NB4 (cell line): ENCODE results near the gene TMEM132E.

ENCODE experiments used
- DNase-seq: peaks from one replicate; pipeline ENCODE4 v3.0.0; 2010; ENCODE audit warnings: low read depth
- H3K4me3 ChIP-seq: one replicate; pipeline ENCODE4 v1.5.1; 2011; ENCODE audit warnings: mild to moderate bottlenecking, low read depth, low read length, moderate library complexity
- CTCF ChIP-seq: IDR thresholded peaks from one replicate; pipeline ENCODE4 v1.5.1; 2012; ENCODE audit warnings: low read depth, low read length
- MYC ChIP-seq: IDR thresholded peaks from 2 replicates; pipeline ENCODE4 v1.6.1; 2011; ENCODE audit warnings: low read depth, low read length
- POLR2A ChIP-seq: IDR thresholded peaks from 2 replicates; pipeline ENCODE4 v1.6.1; 2011; ENCODE audit warnings: mild to moderate bottlenecking; ENCODE audit not compliant: insufficient read length; ENCODE audit errors: extremely low read depth
- TF ChIP-seq, protein P1 (sequence below): IDR thresholded peaks from 2 replicates; pipeline ENCODE4 v1.6.1; 2011; ENCODE audit warnings: low read depth, low read length

The TMEM132E gene

GRCh38 chr17:34566873-34567272 is 12.5 kb upstream of the TMEM132E start:
- TF ChIP-seq POLR2A (no peak), MYC (no peak), CTCF (no peak)
- TF ChIP-seq, protein P1, sequence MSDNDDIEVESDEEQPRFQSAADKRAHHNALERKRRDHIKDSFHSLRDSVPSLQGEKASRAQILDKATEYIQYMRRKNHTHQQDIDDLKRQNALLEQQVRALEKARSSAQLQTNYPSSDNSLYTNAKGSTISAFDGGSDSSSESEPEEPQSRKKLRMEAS: no peak
- no peak overlapping the region for H3K4me3 ChIP-seq
- DNase-seq: no peak

DNA sequence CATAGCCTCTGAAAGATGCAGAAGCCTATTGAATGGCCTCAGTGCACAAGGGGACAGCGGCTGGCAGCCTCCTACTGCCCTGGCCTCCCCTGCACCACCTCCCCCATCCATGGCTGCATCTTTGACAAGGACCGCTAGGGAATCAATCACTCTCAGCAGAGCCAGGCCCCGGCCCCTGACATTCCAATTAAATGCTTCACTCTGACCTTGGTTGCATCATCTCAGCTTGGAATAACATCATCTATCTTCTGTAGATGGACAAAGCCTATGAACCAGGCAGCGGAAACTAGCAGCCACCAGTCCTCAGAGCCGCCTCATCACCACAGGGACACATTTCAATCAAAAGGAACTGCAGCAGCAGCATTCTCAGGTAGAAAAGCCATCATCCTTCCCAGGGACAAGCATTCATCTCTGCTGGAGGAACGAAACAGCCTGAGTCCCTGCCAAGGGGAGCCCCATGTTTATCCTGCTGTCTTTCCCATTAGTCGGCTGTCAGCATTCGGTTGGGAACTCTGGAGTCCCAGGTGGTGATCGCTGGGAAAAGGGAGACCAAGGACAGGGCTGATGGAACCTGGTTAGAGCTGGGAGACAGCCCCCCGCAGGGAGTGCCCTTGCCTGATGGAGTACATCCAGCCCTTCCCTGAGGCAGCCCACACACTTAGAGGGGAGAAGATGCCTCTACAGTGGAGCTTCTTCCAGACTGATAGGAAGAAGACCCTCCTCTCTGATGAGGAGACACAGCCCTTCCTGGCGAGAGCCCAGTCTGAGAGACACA is 11.5 kb upstream of the TMEM132E start:
- TF ChIP-seq CTCF (no peak), MYC (no peak), POLR2A (no peak)
- TF ChIP-seq, protein P1: no peak
- DNase-seq: no peak
- no peak overlapping the region for H3K4me3 ChIP-seq

DNA sequence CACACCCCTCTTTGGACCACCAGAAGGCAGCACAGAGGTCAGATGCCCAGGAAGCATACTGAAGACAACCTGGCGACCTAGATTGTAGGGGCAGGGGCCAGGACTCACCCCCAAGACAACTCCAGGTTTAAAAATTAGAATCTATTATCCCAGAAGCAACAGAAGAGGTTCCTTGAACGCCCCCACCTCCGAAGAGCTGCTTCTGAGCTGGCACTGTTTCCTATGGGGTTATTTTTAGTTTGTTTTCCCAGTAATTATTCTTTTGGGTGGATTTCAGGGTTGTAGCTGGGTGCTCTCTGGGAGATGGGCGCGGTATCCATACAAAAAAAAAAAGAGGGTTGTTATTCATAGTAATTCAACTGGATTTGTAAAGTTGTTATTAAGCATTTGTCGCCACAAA is 10.4 kb upstream of the TMEM132E start:
- DNase-seq: no peak
- TF ChIP-seq, protein P1: no peak
- no peak for TF ChIP-seq CTCF
- no peak for TF ChIP-seq MYC
- TF ChIP-seq POLR2A: no peak

GRCh38 chr17:34569591-34569990 is 9.8 kb upstream of the TMEM132E start:
- no peak overlapping the region for H3K4me3 ChIP-seq
- DNase-seq: no peak
- TF ChIP-seq MYC (no peak), CTCF (no peak), POLR2A (no peak)
- TF ChIP-seq, protein P1: no peak

More for the DNA sequence above, 10.4 kb upstream of the TMEM132E start:
- no peak overlapping the region for H3K4me3 ChIP-seq

DNA sequence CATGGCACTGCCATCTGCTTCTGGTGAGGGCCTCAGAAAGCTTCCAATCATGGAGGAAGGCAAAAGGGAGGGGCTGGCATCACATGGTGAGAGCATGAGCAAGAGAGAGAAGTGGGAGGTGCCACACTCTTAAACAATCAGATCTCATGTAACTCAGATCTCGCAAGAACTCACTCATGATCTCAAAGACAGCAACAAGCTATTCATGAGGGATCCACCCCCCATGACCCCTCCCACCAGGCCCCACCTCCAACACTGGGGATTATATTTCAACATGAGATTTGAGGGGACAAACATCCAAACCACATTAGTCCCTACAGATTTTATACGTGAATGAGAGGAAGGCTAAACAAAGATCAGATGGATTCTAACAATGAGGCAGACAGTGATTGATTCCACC is 8.9 kb upstream of the TMEM132E start:
- DNase-seq: no peak
- no peak overlapping the region for H3K4me3 ChIP-seq
- TF ChIP-seq, protein P1: no peak
- TF ChIP-seq MYC: no peak
- TF ChIP-seq CTCF: no peak
- TF ChIP-seq POLR2A: no peak
